Mucosa of rectum (tissue), 2 donors: Measurements from ENCODE around the gene IAPP.

Experiments used
- H3K27ac ChIP-seq, 2 donors: one replicate each; pipeline ENCODE4 v1.7.0; 2013; ENCODE audit warnings: inconsistent platforms in 2 of 2, low read depth in 2 of 2, low read length in 2 of 2
- H3K27me3 ChIP-seq, 2 donors: one replicate each; pipeline ENCODE4 v1.7.0; 2013; ENCODE audit warnings: low read length in 2 of 2; ENCODE audit not compliant: control insufficient read depth in 2 of 2, insufficient read depth in 2 of 2
- H3K36me3 ChIP-seq, 2 donors: one replicate each; pipeline ENCODE4 v1.7.0; 2013; ENCODE audit warnings: low read length in 2 of 2; ENCODE audit not compliant: control insufficient read depth in 2 of 2, insufficient read depth in 2 of 2
- H3K4me1 ChIP-seq, 2 donors: one replicate each; pipeline ENCODE4 v1.7.0; 2013; ENCODE audit warnings: low read length in 2 of 2, mild to moderate bottlenecking in 1 of 2; ENCODE audit not compliant: control insufficient read depth in 2 of 2, insufficient read depth in 2 of 2
- H3K4me3 ChIP-seq, 2 donors: one replicate each; pipeline ENCODE4 v1.7.0; 2013; ENCODE audit warnings: low read length in 2 of 2
- H3K9ac ChIP-seq, 2 donors: one replicate each; pipeline ENCODE4 v1.7.0; 2013; ENCODE audit warnings: low read length in 2 of 2, low read depth in 1 of 2, mild to moderate bottlenecking in 1 of 2
- H3K9me3 ChIP-seq, 2 donors: one replicate each; pipeline ENCODE4 v1.7.0; 2013; ENCODE audit warnings: low read length in 2 of 2; ENCODE audit not compliant: control insufficient read depth in 2 of 2
- donor health status: healthy.
- donor health status: Normal muscosa, but diverticular disease.

IAPP gene

DNA sequence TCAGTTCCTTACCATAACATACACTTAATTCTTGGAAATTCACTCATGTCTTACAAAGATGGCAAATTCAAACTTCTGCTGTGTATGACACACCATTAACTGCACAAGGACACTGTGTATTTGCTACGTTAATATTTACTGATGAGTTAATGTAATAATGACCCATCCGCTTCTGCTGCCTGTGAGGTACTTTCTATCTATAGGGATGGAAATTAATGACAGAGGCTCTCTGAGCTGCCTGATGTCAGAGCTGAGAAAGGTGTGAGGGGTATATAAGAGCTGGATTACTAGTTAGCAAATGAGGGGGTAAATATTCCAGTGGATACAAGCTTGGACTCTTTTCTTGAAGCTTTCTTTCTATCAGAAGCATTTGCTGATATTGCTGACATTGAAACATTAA, at the start of gene IAPP:
TSS of gene IAPP (plus strand) at position 301 of the 400 bp plus-strand sequence. CDS start 450 bp downstream, outside the sequence.
- Histone ChIP-seq H3K9me3 (no peaks in the 10 kb centered on the region), H3K27me3 (no peaks in the 10 kb centered on the region), H3K4me3 (no peak within 1 kb of the TSS), H3K27ac (no peak within 1 kb of the TSS), H3K4me1 (no peaks in the 10 kb centered on the region), H3K36me3 (no peaks in the 10 kb centered on the region), H3K9ac (no peak within 1 kb of the TSS)

DNA sequence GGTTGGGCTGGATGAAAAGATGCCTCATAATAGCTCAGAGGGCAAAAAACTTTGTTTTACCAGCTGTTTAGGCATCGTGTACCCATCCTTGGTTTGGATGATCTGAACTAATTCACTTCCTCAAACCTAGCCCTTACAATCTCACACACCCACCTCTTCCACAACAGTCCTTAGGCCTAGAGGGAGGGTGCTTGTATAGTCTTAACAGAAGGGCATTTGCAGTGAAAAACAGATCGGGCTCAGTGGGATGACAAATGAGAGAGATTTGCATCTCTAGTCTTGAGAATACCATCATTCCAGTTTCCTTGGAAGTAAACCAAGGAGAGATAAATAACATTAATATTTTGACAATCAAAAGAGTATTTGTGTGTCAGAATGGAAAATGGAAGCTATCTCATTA, 49.0 kb upstream of the IAPP start:
- Histone ChIP-seq H3K36me3 (no peaks in the 10 kb centered on the region), H3K4me3 (no peak overlapping the region), H3K4me1 (no peaks in the 10 kb centered on the region), H3K27me3 (no peaks in the 10 kb centered on the region), H3K9me3 (peaks cover 0 to 2% of the 10 kb centered on the region in 2 donors), H3K9ac (no peak overlapping the region), H3K27ac (no peak overlapping the region)

DNA sequence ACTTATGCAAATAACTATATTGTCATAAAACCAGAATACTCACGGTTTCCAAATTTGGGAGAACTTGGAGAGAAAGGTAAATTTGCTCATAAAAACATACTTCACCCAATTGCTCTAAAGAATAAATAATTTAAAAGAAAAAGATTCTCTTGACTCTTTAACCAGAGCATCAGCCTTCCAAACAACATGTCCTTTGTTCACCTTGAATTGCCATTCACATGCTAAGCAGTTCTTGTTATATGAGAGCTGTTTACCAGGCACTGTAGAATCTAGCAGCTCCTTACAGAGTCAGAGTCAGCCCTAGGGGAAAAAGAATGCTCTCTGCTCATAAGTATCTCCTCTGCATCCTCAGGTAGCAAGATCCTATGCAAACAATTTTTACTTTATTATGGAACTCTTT, 48.2 kb upstream of the IAPP start:
- Histone ChIP-seq H3K27me3 (no peaks in the 10 kb centered on the region), H3K27ac (no peak overlapping the region), H3K9ac (no peak overlapping the region), H3K9me3 (peaks cover 0 to 2% of the 10 kb centered on the region in 2 donors), H3K36me3 (no peaks in the 10 kb centered on the region), H3K4me3 (no peak overlapping the region), H3K4me1 (no peaks in the 10 kb centered on the region)

GRCh38 chr12:21328578-21328977, 44.1 kb upstream of the IAPP start:
- H3K4me3 ChIP-seq: no peak overlapping the region
- H3K36me3 ChIP-seq: no peaks in the 10 kb centered on the region
- no peaks in the 10 kb centered on the region for H3K27me3 ChIP-seq
- H3K9ac ChIP-seq: no peak overlapping the region
- H3K9me3 ChIP-seq: peaks cover 0 to 2% of the 10 kb centered on the region in 2 donors
- H3K4me1 ChIP-seq: no peaks in the 10 kb centered on the region
- no peak overlapping the region for H3K27ac ChIP-seq

- Histone ChIP-seq H3K4me1 (no peaks in the 10 kb centered on the region), H3K36me3 (no peaks in the 10 kb centered on the region), H3K27me3 (no peaks in the 10 kb centered on the region), H3K9ac (no peak overlapping the region), H3K9me3 (peaks cover 0 to 2% of the 10 kb centered on the region in 2 donors), H3K27ac (no peak overlapping the region), H3K4me3 (no peak overlapping the region)
Measured at GRCh38 chr12:21330682-21331253, 41.9 kb upstream of the IAPP start.

GRCh38 chr12:21334771-21335325, 37.9 kb upstream of the IAPP start, which contains the start of gene SLCO1A2:
Gene SLCO1A2 (minus strand): TSS chr12:21334917. CDS start chr12:21334647, 270 bp downstream.
- H3K27me3 ChIP-seq: no peaks in the 10 kb centered on the region
- H3K27ac ChIP-seq: no peak within 1 kb of the TSS
- no peak within 1 kb of the TSS for H3K4me3 ChIP-seq

DNA sequence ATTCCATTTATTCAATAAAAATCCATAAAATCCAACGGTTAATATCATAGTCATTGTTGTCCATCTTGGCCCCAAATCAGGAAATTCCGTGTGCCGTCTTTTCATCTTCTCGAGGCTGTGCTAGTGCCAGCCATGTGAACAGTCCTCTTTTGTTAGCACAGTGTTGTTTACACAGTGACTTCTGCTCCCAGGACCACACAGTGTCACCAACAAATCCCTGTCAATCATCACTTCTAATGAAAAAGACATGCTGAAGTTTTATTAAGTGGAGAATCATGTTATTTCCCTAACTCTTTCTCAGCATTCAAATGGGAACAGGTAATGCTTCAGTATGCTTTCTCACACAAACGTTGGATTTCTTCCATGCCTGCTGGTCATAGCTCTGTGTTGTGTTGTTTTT, 36.0 kb upstream of the IAPP start:
- Histone ChIP-seq H3K27ac (no peak overlapping the region), H3K36me3 (no peaks in the 10 kb centered on the region), H3K27me3 (no peaks in the 10 kb centered on the region), H3K4me3 (no peak overlapping the region), H3K9me3 (no peaks in the 10 kb centered on the region), H3K4me1 (no peaks in the 10 kb centered on the region), H3K9ac (no peak overlapping the region)

More at GRCh38 chr12:21334771-21335325, 37.9 kb upstream of the IAPP start, which contains the start of gene SLCO1A2:
- H3K9ac ChIP-seq: no peak within 1 kb of the TSS
- no peaks in the 10 kb centered on the region for H3K9me3 ChIP-seq
- H3K4me1 ChIP-seq: no peaks in the 10 kb centered on the region
- H3K36me3 ChIP-seq: no peaks in the 10 kb centered on the region

DNA sequence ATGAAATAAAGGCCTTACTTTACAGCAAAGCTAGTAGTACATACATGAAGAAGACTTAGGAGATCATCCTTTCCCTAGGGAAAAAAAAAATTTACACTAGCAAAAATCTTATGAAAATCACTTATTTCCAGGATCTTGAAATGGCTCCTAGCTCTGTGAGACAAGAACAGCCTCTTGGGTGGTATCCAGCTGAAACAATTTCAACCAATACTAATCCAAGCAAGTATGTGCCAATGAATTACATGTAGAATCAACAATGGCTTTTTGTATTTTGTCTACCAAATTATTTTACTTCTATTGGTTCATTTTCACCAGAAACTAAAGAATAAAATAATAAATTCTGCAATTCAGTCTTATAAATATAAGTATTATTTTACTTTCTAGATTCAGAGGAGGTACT, 35.2 kb upstream of the IAPP start:
- no peak overlapping the region for H3K4me3 ChIP-seq
- no peak overlapping the region for H3K27ac ChIP-seq
- no peaks in the 10 kb centered on the region for H3K9me3 ChIP-seq
- H3K36me3 ChIP-seq: no peaks in the 10 kb centered on the region
- H3K4me1 ChIP-seq: no peaks in the 10 kb centered on the region
- H3K27me3 ChIP-seq: no peaks in the 10 kb centered on the region
- H3K9ac ChIP-seq: no peak overlapping the region

- Histone ChIP-seq H3K9me3 (no peaks in the 10 kb centered on the region), H3K36me3 (no peaks in the 10 kb centered on the region), H3K9ac (no peak overlapping the region), H3K4me3 (no peak overlapping the region), H3K27ac (no peak overlapping the region), H3K27me3 (no peaks in the 10 kb centered on the region), H3K4me1 (no peaks in the 10 kb centered on the region)
Measured at GRCh38 chr12:21337959-21338744, 34.5 kb upstream of the IAPP start.

- Histone ChIP-seq H3K36me3 (no peaks in the 10 kb centered on the region), H3K9ac (no peak overlapping the region), H3K27ac (no peak overlapping the region), H3K9me3 (no peaks in the 10 kb centered on the region), H3K27me3 (no peaks in the 10 kb centered on the region), H3K4me1 (no peaks in the 10 kb centered on the region), H3K4me3 (no peak overlapping the region)
Measured at GRCh38 chr12:21339921-21340320, 32.8 kb upstream of the IAPP start.
